Omental fat pad (tissue), 4 donors: ENCODE measurements around the gene CLASRP. TPM values are rescaled to one million over a fixed set of nuclear protein-coding genes. Genes with fewer than 3 reads are reported as not detected.
"Not testable (repeated sequence)": the region's sequence is repeated elsewhere in the genome, so short reads cannot be mapped to it uniquely, and the experiment has no call there.

Experiments used
- ATAC-seq: fragments of 150-250 bp; one replicate; pipeline ENCODE4 v1.9.1; 2016; ENCODE audit warnings: mild to moderate bottlenecking, moderate library complexity; ENCODE audit not compliant: low FRiP score
- DNase-seq: peaks from one replicate; pipeline ENCODE4 v3.0.0-alpha.2; 2019; ENCODE audit warnings: low spot score
- CTCF ChIP-seq, 3 donors: fragments of 450-650 bp; IDR thresholded peaks; one replicate each; pipeline ENCODE4 v1.5.1; 2016 to 2017; ENCODE audit warnings: antibody characterized with exemption in 3 of 3, mild to moderate bottlenecking in 3 of 3, moderate library complexity in 2 of 3
- total RNA-seq, 4 donors: library from RNA; depleted of rRNA; stranded (reverse); fragments of >200 nt; gene quantifications; one replicate each; pipeline ENCODE4 v1.1.0, GENCODE V29; 2016

The CLASRP gene
- total RNA-seq, 4 donors from 2014 or later: 49.3 to 78.2 (median 73.4) TPM

GRCh38 chr19:45113628-45114027, 74.8 kb downstream of the CLASRP start:
- ATAC-seq: no peak
- DNase-seq: no peak
- TF ChIP-seq CTCF (IDR thresholded peaks at IDR 0.05): no peak

- no peak for ATAC-seq
- no peak for DNase-seq
- TF ChIP-seq CTCF (IDR thresholded peaks at IDR 0.05): no peak
Observed at GRCh38 chr19:45114116-45114515, 75.3 kb downstream of the CLASRP start.

- no peak for TF ChIP-seq CTCF (IDR thresholded peaks at IDR 0.05)
- no peak for ATAC-seq
Observed at GRCh38 chr19:45115809-45116615, 77.2 kb downstream of the CLASRP start.

GRCh38 chr19:45117167-45117594, 78.3 kb downstream of the CLASRP start:
- no peak for ATAC-seq
- no peak for TF ChIP-seq CTCF (IDR thresholded peaks at IDR 0.05)

More at GRCh38 chr19:45115809-45116615, 77.2 kb downstream of the CLASRP start:
- DNase-seq: no peak

GRCh38 chr19:45117671-45118070, 78.8 kb downstream of the CLASRP start:
- DNase-seq (no peak), ATAC-seq (no peak)
- no peak for TF ChIP-seq CTCF (IDR thresholded peaks at IDR 0.05)

More at GRCh38 chr19:45117167-45117594, 78.3 kb downstream of the CLASRP start:
- DNase-seq: no peak

GRCh38 chr19:45118106-45118505, 79.3 kb downstream of the CLASRP start:
- DNase-seq (no peak), ATAC-seq (no peak)
- no peak for TF ChIP-seq CTCF (IDR thresholded peaks at IDR 0.05)

GRCh38 chr19:45118591-45119355, 79.9 kb downstream of the CLASRP start:
- not testable (repeated sequence) for ATAC-seq, DNase-seq
